ENCODE data around the gene RNF220.

The RNF220 gene

GRCh38 chr1:44536357-44537209, 131.5 kb downstream of the RNF220 start:
- TF ChIP-seq TAF1 (IDR thresholded peaks at IDR 0.05; ENCODE audit: borderline replicate concordance, low read depth, low read length) = no peak
- no peak for TF ChIP-seq POLR2A (IDR thresholded peaks at IDR 0.05; ENCODE audit: low read depth, low read length)
- TF ChIP-seq POLR2AphosphoS5 (IDR thresholded peaks at IDR 0.05; ENCODE audit: low read depth, low read length) = no peak
- DNase-seq (ENCODE audit: insufficient read length) = no peak
- no peak for FAIRE-seq

GRCh38 chr1:44537538-44537937, 132.5 kb downstream of the RNF220 start:
- TF ChIP-seq POLR2AphosphoS5 (IDR thresholded peaks at IDR 0.05; ENCODE audit: low read depth, low read length) (no peak), TAF1 (IDR thresholded peaks at IDR 0.05; ENCODE audit: borderline replicate concordance, low read depth, low read length) (no peak), POLR2A (IDR thresholded peaks at IDR 0.05; ENCODE audit: low read depth, low read length) (no peak)
- DNase-seq (ENCODE audit: insufficient read length) (no peak), FAIRE-seq (no peak)

GRCh38 chr1:44537956-44538355, 132.9 kb downstream of the RNF220 start:
- no peak for TF ChIP-seq POLR2A (IDR thresholded peaks at IDR 0.05; ENCODE audit: low read depth, low read length)
- TF ChIP-seq POLR2AphosphoS5 (IDR thresholded peaks at IDR 0.05; ENCODE audit: low read depth, low read length) = no peak
- no peak for TF ChIP-seq TAF1 (IDR thresholded peaks at IDR 0.05; ENCODE audit: borderline replicate concordance, low read depth, low read length)
- FAIRE-seq = no peak
- no peak for DNase-seq (ENCODE audit: insufficient read length)

- FAIRE-seq (no peak), DNase-seq (ENCODE audit: insufficient read length) (no peak)
- TF ChIP-seq TAF1 (IDR thresholded peaks at IDR 0.05; ENCODE audit: borderline replicate concordance, low read depth, low read length) = no peak
- TF ChIP-seq POLR2AphosphoS5 (IDR thresholded peaks at IDR 0.05; ENCODE audit: low read depth, low read length) = no peak
- no peak for TF ChIP-seq POLR2A (IDR thresholded peaks at IDR 0.05; ENCODE audit: low read depth, low read length)
These were observed 135.1 kb downstream of the RNF220 start for GRCh38 chr1:44539991-44540730.

GRCh38 chr1:44542420-44543063, 137.5 kb downstream of the RNF220 start:
- no peak for DNase-seq (ENCODE audit: insufficient read length)
- TF ChIP-seq POLR2A (IDR thresholded peaks at IDR 0.05; ENCODE audit: low read depth, low read length) (no peak), POLR2AphosphoS5 (IDR thresholded peaks at IDR 0.05; ENCODE audit: low read depth, low read length) (no peak), TAF1 (IDR thresholded peaks at IDR 0.05; ENCODE audit: borderline replicate concordance, low read depth, low read length) (no peak)
- no peak for FAIRE-seq

GRCh38 chr1:44543064-44543744, 138.1 kb downstream of the RNF220 start:
- FAIRE-seq (no peak), DNase-seq (ENCODE audit: insufficient read length) (no peak)
- no peak for TF ChIP-seq POLR2AphosphoS5 (IDR thresholded peaks at IDR 0.05; ENCODE audit: low read depth, low read length)
- no peak for TF ChIP-seq POLR2A (IDR thresholded peaks at IDR 0.05; ENCODE audit: low read depth, low read length)
- no peak for TF ChIP-seq TAF1 (IDR thresholded peaks at IDR 0.05; ENCODE audit: borderline replicate concordance, low read depth, low read length)

GRCh38 chr1:44543786-44544185, 138.7 kb downstream of the RNF220 start:
- TF ChIP-seq POLR2AphosphoS5 (IDR thresholded peaks at IDR 0.05; ENCODE audit: low read depth, low read length) (no peak), TAF1 (IDR thresholded peaks at IDR 0.05; ENCODE audit: borderline replicate concordance, low read depth, low read length) (no peak), POLR2A (IDR thresholded peaks at IDR 0.05; ENCODE audit: low read depth, low read length) (no peak)
- DNase-seq (ENCODE audit: insufficient read length) (no peak), FAIRE-seq (no peak)

- TF ChIP-seq TAF1 (IDR thresholded peaks at IDR 0.05; ENCODE audit: borderline replicate concordance, low read depth, low read length) = no peak
- TF ChIP-seq POLR2A (IDR thresholded peaks at IDR 0.05; ENCODE audit: low read depth, low read length) = no peak
- no peak for TF ChIP-seq POLR2AphosphoS5 (IDR thresholded peaks at IDR 0.05; ENCODE audit: low read depth, low read length)
- no peak for FAIRE-seq
- DNase-seq (ENCODE audit: insufficient read length) = no peak
These were observed 139.9 kb downstream of the RNF220 start for GRCh38 chr1:44544960-44545359.

GRCh38 chr1:44545961-44546360, 140.9 kb downstream of the RNF220 start:
- TF ChIP-seq POLR2AphosphoS5 (IDR thresholded peaks at IDR 0.05; ENCODE audit: low read depth, low read length) (no peak), POLR2A (IDR thresholded peaks at IDR 0.05; ENCODE audit: low read depth, low read length) (no peak), TAF1 (IDR thresholded peaks at IDR 0.05; ENCODE audit: borderline replicate concordance, low read depth, low read length) (no peak)
- FAIRE-seq (no peak), DNase-seq (ENCODE audit: insufficient read length) (no peak)

- DNase-seq (ENCODE audit: insufficient read length) = no peak
- FAIRE-seq = no peak
- TF ChIP-seq POLR2A (IDR thresholded peaks at IDR 0.05; ENCODE audit: low read depth, low read length) (no peak), POLR2AphosphoS5 (IDR thresholded peaks at IDR 0.05; ENCODE audit: low read depth, low read length) (no peak), TAF1 (IDR thresholded peaks at IDR 0.05; ENCODE audit: borderline replicate concordance, low read depth, low read length) (no peak)
These were observed 141.5 kb downstream of the RNF220 start for GRCh38 chr1:44546403-44547053.

All from GM12892 (cell line).